Measurements from ENCODE around the gene FAM193A.
"Not testable (repeated sequence)": the region's sequence is repeated elsewhere in the genome, so short reads cannot be mapped to it uniquely, and the experiment has no call there.

The FAM193A gene

DNA sequence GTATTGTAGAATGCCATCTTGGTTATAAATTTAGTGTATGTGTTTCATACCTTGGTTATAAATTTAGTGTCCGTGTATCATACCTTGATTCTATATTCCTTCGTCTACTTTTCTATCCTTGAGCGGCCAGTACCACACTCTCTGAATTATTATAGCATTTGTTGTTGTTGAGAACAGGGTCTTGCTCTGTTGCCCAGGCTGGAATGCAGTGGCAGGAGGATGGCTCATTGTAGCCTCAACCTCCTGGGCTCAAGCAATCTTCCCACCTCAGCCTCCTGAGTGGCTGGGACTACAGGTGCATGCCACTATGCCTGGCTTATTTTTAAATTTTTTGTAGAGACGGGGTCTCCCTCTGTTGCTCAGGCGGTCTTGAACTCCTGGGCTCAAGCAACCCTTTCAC is 50.1 kb downstream of the FAM193A start:
- TF ChIP-seq CTCF (IDR thresholded peaks at IDR 0.05; ENCODE audit: low read depth, low read length), result no peak
- TF ChIP-seq EZH2phosphoT487 (IDR thresholded peaks at IDR 0.05; ENCODE audit: low read depth), result no peak
- Histone ChIP-seq H3K27me3 (ENCODE audit: low read depth, low read length) (no peaks in the 10 kb centered on the region), H3K36me3 (replicated peaks; ENCODE audit: low read depth, low read length) (no peaks in the 10 kb centered on the region), H3K9me3 (ENCODE audit: insufficient read depth, low read length) (no peaks in the 10 kb centered on the region), H3K4me3 (ENCODE audit: low read length) (no peak overlapping the region), H3K79me2 (ENCODE audit: low read length) (peaks cover 95% of the 10 kb centered on the region), H3K4me1 (ENCODE audit: low read length) (no peaks in the 10 kb centered on the region), H2AFZ (ENCODE audit: low read depth, low read length) (no peak overlapping the region), H4K20me1 (ENCODE audit: insufficient read depth, low read length) (peaks cover 80% of the 10 kb centered on the region), H3K4me2 (ENCODE audit: low read length) (no peak overlapping the region), H3K9ac (ENCODE audit: low read length) (no peak overlapping the region), H3K27ac (ENCODE audit: low read length) (no peak overlapping the region)

DNA sequence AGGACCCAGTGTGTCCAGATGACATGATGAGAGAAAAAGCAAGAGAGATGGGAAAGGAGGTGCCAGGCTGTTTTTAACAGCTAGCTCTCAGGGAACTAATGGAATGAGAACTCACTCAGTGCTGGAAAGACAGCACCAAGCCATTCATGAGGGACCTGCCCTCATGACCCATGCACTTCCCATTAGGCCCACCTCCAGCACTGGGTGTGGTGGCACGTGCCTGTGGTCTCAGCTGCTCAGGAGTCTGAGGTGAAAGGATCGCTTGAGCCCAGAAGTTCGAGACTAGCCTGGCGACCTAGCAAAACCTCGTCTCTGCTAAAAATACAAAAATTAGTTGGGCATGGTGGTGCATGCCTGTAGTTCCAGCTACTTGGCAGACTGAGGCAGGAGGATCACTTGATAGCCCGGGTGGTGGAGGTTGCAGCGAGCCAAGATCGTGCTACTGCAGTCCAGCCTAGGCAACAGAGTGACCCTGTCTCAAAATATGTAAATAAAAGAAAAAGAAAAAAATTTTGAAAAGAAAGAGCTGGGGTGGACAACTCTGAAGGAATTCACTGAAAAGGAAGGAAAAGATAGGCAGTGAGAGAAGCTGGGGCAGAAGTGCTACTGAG is 50.9 kb downstream of the FAM193A start:
- peaks cover 78% of the 10 kb centered on the region for H4K20me1 ChIP-seq (ENCODE audit: insufficient read depth, low read length)
- H3K4me2 ChIP-seq (ENCODE audit: low read length), result no peak overlapping the region
- no peaks in the 10 kb centered on the region for H3K27me3 ChIP-seq (ENCODE audit: low read depth, low read length)
- TF ChIP-seq EZH2phosphoT487 (IDR thresholded peaks at IDR 0.05; ENCODE audit: low read depth) (no peak), CTCF (IDR thresholded peaks at IDR 0.05; ENCODE audit: low read depth, low read length) (no peak)
- no peaks in the 10 kb centered on the region for H3K36me3 ChIP-seq (replicated peaks; ENCODE audit: low read depth, low read length)
- H3K27ac ChIP-seq (ENCODE audit: low read length), result no peak overlapping the region
- no peaks in the 10 kb centered on the region for H3K9me3 ChIP-seq (ENCODE audit: insufficient read depth, low read length)
- H3K9ac ChIP-seq (ENCODE audit: low read length), result no peak overlapping the region
- peaks cover 95% of the 10 kb centered on the region for H3K79me2 ChIP-seq (ENCODE audit: low read length)
- no peaks in the 10 kb centered on the region for H3K4me1 ChIP-seq (ENCODE audit: low read length)
- H2AFZ ChIP-seq (ENCODE audit: low read depth, low read length), result no peak overlapping the region
- H3K4me3 ChIP-seq (ENCODE audit: low read length), result no peak overlapping the region

GRCh38 chr4:2588259-2588658 is 51.8 kb downstream of the FAM193A start:
- Histone ChIP-seq H3K27me3 (ENCODE audit: low read depth, low read length) (no peaks in the 10 kb centered on the region), H3K9me3 (ENCODE audit: insufficient read depth, low read length) (no peaks in the 10 kb centered on the region), H2AFZ (ENCODE audit: low read depth, low read length) (no peak overlapping the region), H3K27ac (ENCODE audit: low read length) (no peak overlapping the region), H3K9ac (ENCODE audit: low read length) (no peak overlapping the region), H3K36me3 (replicated peaks; ENCODE audit: low read depth, low read length) (no peaks in the 10 kb centered on the region), H3K4me3 (ENCODE audit: low read length) (no peak overlapping the region), H3K79me2 (ENCODE audit: low read length) (peaks cover 95% of the 10 kb centered on the region), H4K20me1 (ENCODE audit: insufficient read depth, low read length) (peaks cover 78% of the 10 kb centered on the region), H3K4me2 (ENCODE audit: low read length) (no peak overlapping the region), H3K4me1 (ENCODE audit: low read length) (no peaks in the 10 kb centered on the region)
- TF ChIP-seq EZH2phosphoT487 (IDR thresholded peaks at IDR 0.05; ENCODE audit: low read depth) (no peak), CTCF (IDR thresholded peaks at IDR 0.05; ENCODE audit: low read depth, low read length) (no peak)

DNA sequence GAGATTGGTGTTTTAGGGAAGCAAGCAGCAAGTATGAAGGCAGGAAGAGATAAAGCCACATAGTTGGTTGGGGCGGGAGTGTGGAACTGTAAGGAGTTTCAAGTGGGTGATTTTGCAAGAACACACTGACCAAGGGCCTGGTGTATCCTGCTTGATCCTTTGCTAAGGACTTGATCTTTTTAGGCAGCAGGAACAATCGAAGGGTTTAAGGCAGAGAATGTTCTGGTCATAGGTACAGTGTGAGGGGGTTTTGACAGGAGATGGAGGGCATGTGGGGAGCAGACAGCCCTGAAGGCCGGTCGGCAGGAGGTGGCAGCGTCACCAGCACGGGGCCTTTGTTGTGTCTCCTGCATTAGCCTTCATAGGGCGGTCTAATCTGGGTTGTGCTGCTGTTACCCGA is 54.7 kb downstream of the FAM193A start:
- Histone ChIP-seq H3K4me2 (ENCODE audit: low read length) (no peak overlapping the region), H2AFZ (ENCODE audit: low read depth, low read length) (no peak overlapping the region), H3K4me3 (ENCODE audit: low read length) (no peak overlapping the region), H3K27ac (ENCODE audit: low read length) (no peak overlapping the region), H4K20me1 (ENCODE audit: insufficient read depth, low read length) (peaks cover 84% of the 10 kb centered on the region), H3K9me3 (ENCODE audit: insufficient read depth, low read length) (no peaks in the 10 kb centered on the region), H3K9ac (ENCODE audit: low read length) (no peak overlapping the region), H3K4me1 (ENCODE audit: low read length) (no peaks in the 10 kb centered on the region), H3K79me2 (ENCODE audit: low read length) (peaks cover 94% of the 10 kb centered on the region), H3K27me3 (ENCODE audit: low read depth, low read length) (no peaks in the 10 kb centered on the region), H3K36me3 (replicated peaks; ENCODE audit: low read depth, low read length) (no peaks in the 10 kb centered on the region)
- TF ChIP-seq EZH2phosphoT487 (IDR thresholded peaks at IDR 0.05; ENCODE audit: low read depth), result no peak
- no peak for TF ChIP-seq CTCF (IDR thresholded peaks at IDR 0.05; ENCODE audit: low read depth, low read length)

- not testable (repeated sequence) for H3K4me1 ChIP-seq (ENCODE audit: low read length); H3K4me3 ChIP-seq (ENCODE audit: low read length); H3K27me3 ChIP-seq (ENCODE audit: low read depth, low read length); H3K9me3 ChIP-seq (ENCODE audit: insufficient read depth, low read length); H3K27ac ChIP-seq (ENCODE audit: low read length); H2AFZ ChIP-seq (ENCODE audit: low read depth, low read length); H3K36me3 ChIP-seq (replicated peaks; ENCODE audit: low read depth, low read length); H3K4me2 ChIP-seq (ENCODE audit: low read length); H3K9ac ChIP-seq (ENCODE audit: low read length)
- peaks cover 94% of the 10 kb centered on the region for H3K79me2 ChIP-seq (ENCODE audit: low read length)
- peaks cover 84% of the 10 kb centered on the region for H4K20me1 ChIP-seq (ENCODE audit: insufficient read depth, low read length)
Observed at GRCh38 chr4:2592014-2592413, 55.6 kb downstream of the FAM193A start.

Data from OCI-LY3 (cell line).